Measurements from ENCODE around the gene ATP5IF1. TPM values are rescaled to one million over a fixed set of nuclear protein-coding genes. Genes with fewer than 3 reads are reported as not detected.
A peak's percentile ranks its signal among the peaks of the same experiment; 100 is the strongest.

Gene ATP5IF1
- total and polyA plus RNA-seq, 2 of the 13 experiments (the other 11 are each of a cell fraction or from before 2014, with no cell fraction given): 97.7 to 131 TPM

- TF ChIP-seq, protein P1, sequence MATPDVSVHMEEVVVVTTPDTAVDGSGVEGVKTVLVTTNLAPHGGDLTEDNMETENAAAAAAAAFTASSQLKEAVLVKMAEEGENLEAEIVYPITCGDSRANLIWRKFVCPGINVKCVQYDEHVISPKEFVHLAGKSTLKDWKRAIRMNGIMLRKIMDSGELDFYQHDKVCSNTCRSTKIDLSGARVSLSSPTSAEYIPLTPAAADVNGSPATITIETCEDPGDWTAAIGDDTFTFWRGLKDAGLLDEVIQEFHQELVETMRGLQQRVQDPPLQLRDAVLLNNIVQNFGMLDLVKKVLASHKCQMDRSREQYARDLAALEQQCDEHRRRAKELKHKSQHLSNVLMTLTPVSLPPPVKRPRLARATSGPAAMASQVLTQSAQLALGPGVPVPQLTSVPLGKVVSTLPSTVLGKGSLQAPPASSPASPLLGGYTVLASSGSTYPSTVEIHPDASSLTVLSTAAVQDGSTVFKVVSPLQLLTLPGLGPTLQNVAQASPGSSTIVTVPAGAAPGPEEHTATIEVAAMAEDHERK (CRISPR knock-in tag; IDR thresholded peaks at IDR 0.05; ENCODE audit: low read depth): no peak
- TF ChIP-seq ZSCAN22 (CRISPR knock-in tag; IDR thresholded peaks at IDR 0.05) (no peak), PLSCR1 (CRISPR knock-in tag; IDR thresholded peaks at IDR 0.05; ENCODE audit: borderline replicate concordance) (no peak), ZFP90 (CRISPR knock-in tag; IDR thresholded peaks at IDR 0.05; ENCODE audit: borderline replicate concordance) (no peak; the same call in 1 of the 2 replicates), ZNF441 (CRISPR knock-in tag; IDR thresholded peaks at IDR 0.05; ENCODE audit: borderline replicate concordance) (no peak), RELA (CRISPR knock-in tag; IDR thresholded peaks at IDR 0.05) (no peak), ZNF253 (CRISPR knock-in tag; IDR thresholded peaks at IDR 0.05; ENCODE audit: borderline replicate concordance) (no peak), NFYC (CRISPR knock-in tag; IDR thresholded peaks at IDR 0.05) (peak; percentile 91), ZMYM2 (CRISPR knock-in tag; IDR thresholded peaks at IDR 0.05) (no peak), ZNF768 (CRISPR knock-in tag; IDR thresholded peaks at IDR 0.05) (peak; percentile 31; the same call in 1 of the 2 replicates), TBX2 (CRISPR knock-in tag; IDR thresholded peaks at IDR 0.05; ENCODE audit: borderline replicate concordance) (peak; percentile 79), ZFP36 (IDR thresholded peaks at IDR 0.05; ENCODE audit: borderline replicate concordance, low read depth, low read length, partially characterized antibody) (no peak), PAF1 (CRISPR knock-in tag; IDR thresholded peaks at IDR 0.05) (no peak), RFXANK (CRISPR knock-in tag; IDR thresholded peaks at IDR 0.05) (no peak), ZNF282 (IDR thresholded peaks at IDR 0.05; ENCODE audit: partially characterized antibody) (no peak), FIP1L1 (IDR thresholded peaks at IDR 0.05; ENCODE audit: borderline replicate concordance, insufficient read depth, low read depth, low read length) (0 out of 2 replicates have a peak, but pooled peaks have one; percentile 45), ZFAT (CRISPR knock-in tag; conservative IDR thresholded peaks at IDR 0.05) (no peak; the same call in 1 of the 2 replicates), ZNF569 (CRISPR knock-in tag; IDR thresholded peaks at IDR 0.05; ENCODE audit: borderline replicate concordance) (no peak), ZNF710 (CRISPR knock-in tag; IDR thresholded peaks at IDR 0.05; ENCODE audit: borderline replicate concordance) (no peak; the same call in 1 of the 2 replicates), CCDC6 (CRISPR knock-in tag; IDR thresholded peaks at IDR 0.05) (peak; percentile 84)
- TF ChIP-seq, protein P2, sequence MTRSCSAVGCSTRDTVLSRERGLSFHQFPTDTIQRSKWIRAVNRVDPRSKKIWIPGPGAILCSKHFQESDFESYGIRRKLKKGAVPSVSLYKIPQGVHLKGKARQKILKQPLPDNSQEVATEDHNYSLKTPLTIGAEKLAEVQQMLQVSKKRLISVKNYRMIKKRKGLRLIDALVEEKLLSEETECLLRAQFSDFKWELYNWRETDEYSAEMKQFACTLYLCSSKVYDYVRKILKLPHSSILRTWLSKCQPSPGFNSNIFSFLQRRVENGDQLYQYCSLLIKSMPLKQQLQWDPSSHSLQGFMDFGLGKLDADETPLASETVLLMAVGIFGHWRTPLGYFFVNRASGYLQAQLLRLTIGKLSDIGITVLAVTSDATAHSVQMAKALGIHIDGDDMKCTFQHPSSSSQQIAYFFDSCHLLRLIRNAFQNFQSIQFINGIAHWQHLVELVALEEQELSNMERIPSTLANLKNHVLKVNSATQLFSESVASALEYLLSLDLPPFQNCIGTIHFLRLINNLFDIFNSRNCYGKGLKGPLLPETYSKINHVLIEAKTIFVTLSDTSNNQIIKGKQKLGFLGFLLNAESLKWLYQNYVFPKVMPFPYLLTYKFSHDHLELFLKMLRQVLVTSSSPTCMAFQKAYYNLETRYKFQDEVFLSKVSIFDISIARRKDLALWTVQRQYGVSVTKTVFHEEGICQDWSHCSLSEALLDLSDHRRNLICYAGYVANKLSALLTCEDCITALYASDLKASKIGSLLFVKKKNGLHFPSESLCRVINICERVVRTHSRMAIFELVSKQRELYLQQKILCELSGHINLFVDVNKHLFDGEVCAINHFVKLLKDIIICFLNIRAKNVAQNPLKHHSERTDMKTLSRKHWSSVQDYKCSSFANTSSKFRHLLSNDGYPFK (CRISPR knock-in tag; IDR thresholded peaks at IDR 0.05; ENCODE audit: borderline replicate concordance): no peak
Measured at GRCh38 chr1:28259252-28259933, 23.5 kb downstream of the ATP5IF1 start, which contains the start of gene SESN2 (continued).

All from HepG2 (cell line).